ENCODE results near the gene RPL36A. TPM values are rescaled to one million over a fixed set of nuclear protein-coding genes. Genes with fewer than 3 reads are reported as not detected.

Gene RPL36A
- total and polyA plus RNA-seq, 2 of the 13 experiments (the other 11 are each of a cell fraction or from before 2014, with no cell fraction given): 1,152 to 1,716 TPM

DNA sequence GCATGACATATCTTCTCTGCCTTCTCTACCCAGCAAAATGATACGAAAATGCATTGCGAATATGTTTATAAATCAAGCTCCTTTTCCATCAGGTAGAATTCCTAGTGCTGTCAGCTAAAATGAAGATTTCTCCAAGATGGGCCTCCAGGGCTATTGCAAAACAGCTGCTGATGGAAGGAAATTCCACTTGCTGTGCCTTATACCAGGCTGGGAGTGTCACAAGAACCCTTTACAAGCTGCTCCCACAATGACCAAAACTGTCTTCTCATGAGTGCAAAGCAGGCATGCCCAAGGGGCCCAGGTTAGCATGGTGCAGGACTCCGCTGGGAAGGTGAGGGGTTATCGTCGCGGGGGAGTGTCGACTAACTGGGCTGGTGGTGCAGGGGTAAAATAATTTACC is 25.9 kb downstream of the RPL36A start:
- BruUV-seq (replicated peaks): no TSS peak
- intact Hi-C loops (cut with micrococcal nuclease; ENCODE audit: unreplicated experiment) (no loop called here), in situ Hi-C loops (cut with HindIII; ENCODE audit: extremely low pct_ligation_motif_present, low pct_unique_long_range_greater_than_20kb) (no loop called here)
- CTCF ChIA-PET (ENCODE audit: low intra/inter-chr PET ratio, low total read pairs): no interaction called here
- H3K79me2 ChIP-seq (ENCODE audit: insufficient read depth, low read length): peaks cover 7% of the 10 kb centered on the region
- H3K4me1 ChIP-seq (ENCODE audit: insufficient read depth, low read length): no peaks in the 10 kb centered on the region
- ATAC-seq: no peak
- H2AFZ ChIP-seq (ENCODE audit: low read length): no peak overlapping the region
- no peak for FAIRE-seq
- TF ChIP-seq KMT2A (CRISPR knock-in tag; IDR thresholded peaks at IDR 0.05) (no peak), TCF12 (IDR thresholded peaks at IDR 0.05) (no peak), TCF12 (CRISPR knock-in tag; IDR thresholded peaks at IDR 0.05) (no peak), KDM5A (IDR thresholded peaks at IDR 0.05; ENCODE audit: borderline replicate concordance, low read length) (no peak), KDM1A (CRISPR knock-in tag; IDR thresholded peaks at IDR 0.05) (no peak), ZSCAN25 (CRISPR knock-in tag; IDR thresholded peaks at IDR 0.05) (no peak), PAWR (CRISPR knock-in tag; IDR thresholded peaks at IDR 0.05; ENCODE audit: borderline replicate concordance) (no peak), SAP130 (CRISPR knock-in tag; IDR thresholded peaks at IDR 0.05; ENCODE audit: low read depth) (no peak), ZFP1 (CRISPR knock-in tag; IDR thresholded peaks at IDR 0.05) (no peak), ZNF7 (CRISPR knock-in tag; IDR thresholded peaks at IDR 0.05) (no peak), ZNF44 (CRISPR knock-in tag; IDR thresholded peaks at IDR 0.05) (no peak), ATRX (CRISPR knock-in tag; IDR thresholded peaks at IDR 0.05; ENCODE audit: borderline replicate concordance) (no peak), POLR2G (IDR thresholded peaks at IDR 0.05; ENCODE audit: low read depth, low read length) (no peak), HOXA5 (CRISPR knock-in tag; IDR thresholded peaks at IDR 0.05) (no peak)
- TF ChIP-seq, protein P1, sequence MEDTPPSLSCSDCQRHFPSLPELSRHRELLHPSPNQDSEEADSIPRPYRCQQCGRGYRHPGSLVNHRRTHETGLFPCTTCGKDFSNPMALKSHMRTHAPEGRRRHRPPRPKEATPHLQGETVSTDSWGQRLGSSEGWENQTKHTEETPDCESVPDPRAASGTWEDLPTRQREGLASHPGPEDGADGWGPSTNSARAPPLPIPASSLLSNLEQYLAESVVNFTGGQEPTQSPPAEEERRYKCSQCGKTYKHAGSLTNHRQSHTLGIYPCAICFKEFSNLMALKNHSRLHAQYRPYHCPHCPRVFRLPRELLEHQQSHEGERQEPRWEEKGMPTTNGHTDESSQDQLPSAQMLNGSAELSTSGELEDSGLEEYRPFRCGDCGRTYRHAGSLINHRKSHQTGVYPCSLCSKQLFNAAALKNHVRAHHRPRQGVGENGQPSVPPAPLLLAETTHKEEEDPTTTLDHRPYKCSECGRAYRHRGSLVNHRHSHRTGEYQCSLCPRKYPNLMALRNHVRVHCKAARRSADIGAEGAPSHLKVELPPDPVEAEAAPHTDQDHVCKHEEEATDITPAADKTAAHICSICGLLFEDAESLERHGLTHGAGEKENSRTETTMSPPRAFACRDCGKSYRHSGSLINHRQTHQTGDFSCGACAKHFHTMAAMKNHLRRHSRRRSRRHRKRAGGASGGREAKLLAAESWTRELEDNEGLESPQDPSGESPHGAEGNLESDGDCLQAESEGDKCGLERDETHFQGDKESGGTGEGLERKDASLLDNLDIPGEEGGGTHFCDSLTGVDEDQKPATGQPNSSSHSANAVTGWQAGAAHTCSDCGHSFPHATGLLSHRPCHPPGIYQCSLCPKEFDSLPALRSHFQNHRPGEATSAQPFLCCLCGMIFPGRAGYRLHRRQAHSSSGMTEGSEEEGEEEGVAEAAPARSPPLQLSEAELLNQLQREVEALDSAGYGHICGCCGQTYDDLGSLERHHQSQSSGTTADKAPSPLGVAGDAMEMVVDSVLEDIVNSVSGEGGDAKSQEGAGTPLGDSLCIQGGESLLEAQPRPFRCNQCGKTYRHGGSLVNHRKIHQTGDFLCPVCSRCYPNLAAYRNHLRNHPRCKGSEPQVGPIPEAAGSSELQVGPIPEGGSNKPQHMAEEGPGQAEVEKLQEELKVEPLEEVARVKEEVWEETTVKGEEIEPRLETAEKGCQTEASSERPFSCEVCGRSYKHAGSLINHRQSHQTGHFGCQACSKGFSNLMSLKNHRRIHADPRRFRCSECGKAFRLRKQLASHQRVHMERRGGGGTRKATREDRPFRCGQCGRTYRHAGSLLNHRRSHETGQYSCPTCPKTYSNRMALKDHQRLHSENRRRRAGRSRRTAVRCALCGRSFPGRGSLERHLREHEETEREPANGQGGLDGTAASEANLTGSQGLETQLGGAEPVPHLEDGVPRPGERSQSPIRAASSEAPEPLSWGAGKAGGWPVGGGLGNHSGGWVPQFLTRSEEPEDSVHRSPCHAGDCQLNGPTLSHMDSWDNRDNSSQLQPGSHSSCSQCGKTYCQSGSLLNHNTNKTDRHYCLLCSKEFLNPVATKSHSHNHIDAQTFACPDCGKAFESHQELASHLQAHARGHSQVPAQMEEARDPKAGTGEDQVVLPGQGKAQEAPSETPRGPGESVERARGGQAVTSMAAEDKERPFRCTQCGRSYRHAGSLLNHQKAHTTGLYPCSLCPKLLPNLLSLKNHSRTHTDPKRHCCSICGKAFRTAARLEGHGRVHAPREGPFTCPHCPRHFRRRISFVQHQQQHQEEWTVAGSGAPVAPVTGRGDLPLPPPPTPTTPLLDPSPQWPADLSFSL (CRISPR knock-in tag; IDR thresholded peaks at IDR 0.05): no peak
- TF ChIP-seq, protein P2, sequence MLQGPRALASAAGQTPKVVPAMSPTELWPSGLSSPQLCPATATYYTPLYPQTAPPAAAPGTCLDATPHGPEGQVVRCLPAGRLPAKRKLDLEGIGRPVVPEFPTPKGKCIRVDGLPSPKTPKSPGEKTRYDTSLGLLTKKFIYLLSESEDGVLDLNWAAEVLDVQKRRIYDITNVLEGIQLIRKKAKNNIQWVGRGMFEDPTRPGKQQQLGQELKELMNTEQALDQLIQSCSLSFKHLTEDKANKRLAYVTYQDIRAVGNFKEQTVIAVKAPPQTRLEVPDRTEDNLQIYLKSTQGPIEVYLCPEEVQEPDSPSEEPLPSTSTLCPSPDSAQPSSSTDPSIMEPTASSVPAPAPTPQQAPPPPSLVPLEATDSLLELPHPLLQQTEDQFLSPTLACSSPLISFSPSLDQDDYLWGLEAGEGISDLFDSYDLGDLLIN (CRISPR knock-in tag; IDR thresholded peaks at IDR 0.05; ENCODE audit: borderline replicate concordance): no peak
- TF ChIP-seq, protein P3, sequence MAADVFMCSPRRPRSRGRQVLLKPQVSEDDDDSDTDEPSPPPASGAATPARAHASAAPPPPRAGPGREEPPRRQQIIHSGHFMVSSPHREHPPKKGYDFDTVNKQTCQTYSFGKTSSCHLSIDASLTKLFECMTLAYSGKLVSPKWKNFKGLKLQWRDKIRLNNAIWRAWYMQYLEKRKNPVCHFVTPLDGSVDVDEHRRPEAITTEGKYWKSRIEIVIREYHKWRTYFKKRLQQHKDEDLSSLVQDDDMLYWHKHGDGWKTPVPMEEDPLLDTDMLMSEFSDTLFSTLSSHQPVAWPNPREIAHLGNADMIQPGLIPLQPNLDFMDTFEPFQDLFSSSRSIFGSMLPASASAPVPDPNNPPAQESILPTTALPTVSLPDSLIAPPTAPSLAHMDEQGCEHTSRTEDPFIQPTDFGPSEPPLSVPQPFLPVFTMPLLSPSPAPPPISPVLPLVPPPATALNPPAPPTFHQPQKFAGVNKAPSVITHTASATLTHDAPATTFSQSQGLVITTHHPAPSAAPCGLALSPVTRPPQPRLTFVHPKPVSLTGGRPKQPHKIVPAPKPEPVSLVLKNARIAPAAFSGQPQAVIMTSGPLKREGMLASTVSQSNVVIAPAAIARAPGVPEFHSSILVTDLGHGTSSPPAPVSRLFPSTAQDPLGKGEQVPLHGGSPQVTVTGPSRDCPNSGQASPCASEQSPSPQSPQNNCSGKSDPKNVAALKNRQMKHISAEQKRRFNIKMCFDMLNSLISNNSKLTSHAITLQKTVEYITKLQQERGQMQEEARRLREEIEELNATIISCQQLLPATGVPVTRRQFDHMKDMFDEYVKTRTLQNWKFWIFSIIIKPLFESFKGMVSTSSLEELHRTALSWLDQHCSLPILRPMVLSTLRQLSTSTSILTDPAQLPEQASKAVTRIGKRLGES (CRISPR knock-in tag; IDR thresholded peaks at IDR 0.05; ENCODE audit: borderline replicate concordance): no peak
- H3K36me3 ChIP-seq (replicated peaks in 1 of 2; ENCODE audit: control insufficient read depth in 1 of 2, insufficient read depth in 2 of 2, low read length in 2 of 2): peaks cover 0 to 13% of the 10 kb centered on the region in 2 experiments; a peak in 3 of 5 replicates
- no peak overlapping the region for H3K4me2 ChIP-seq (ENCODE audit: low read depth, low read length)
- no peak overlapping the region for H3K4me3 ChIP-seq (replicated peaks in 1 of 3; ENCODE audit: insufficient read depth in 1 of 3, low read depth in 2 of 3, low read length in 3 of 3)
- no peaks in the 10 kb centered on the region for H3K9me3 ChIP-seq (ENCODE audit: low read length)
- H3K9ac ChIP-seq (ENCODE audit: insufficient read depth, low read depth, low read length): no peak overlapping the region
- WGBS (ENCODE audit: low lambda C conversion rate): 84% methylated on average over 7 of the region's 7 CpGs
- DNase-seq (ENCODE audit: low spot score): no peak
- no peak overlapping the region for H3K27ac ChIP-seq (ENCODE audit: extremely low read length, insufficient read depth, low read length)
- H4K20me1 ChIP-seq (ENCODE audit: insufficient read depth, low read length): no peaks in the 10 kb centered on the region
- no peaks in the 10 kb centered on the region; a peak in 1 of 5 replicates for H3K27me3 ChIP-seq (ENCODE audit: control insufficient read depth in 1 of 2, insufficient read depth in 2 of 2, low read length in 2 of 2)
- POLR2A ChIA-PET: no interaction called here
